WTC11 (cell line): ENCODE data around the gene GRK6. TPM values are rescaled to one million over a fixed set of nuclear protein-coding genes. Genes with fewer than 3 reads are reported as not detected.
A peak's percentile ranks its signal among the peaks of the same experiment; 100 is the strongest.

ENCODE experiments used
- ATAC-seq: fragments of 200-7000 bp; cut with Tn5 transposase; 2 replicates; pipeline ENCODE4 v1.10.0; 2021; ENCODE audit warnings: mild to moderate bottlenecking, moderate library complexity
- CTCF ChIA-PET: fragments of 300-600 bp; sonication (Branson Sonifier 250); formaldehyde crosslinking; loops from one replicate; lab custom pipeline; 2021; ENCODE audit warnings: antibody characterized with exemption; lab: Charles Lee
- POLR2A ChIA-PET: fragments of 350-600 bp; sonication (Branson Sonifier 250); formaldehyde crosslinking; loops from one replicate; lab custom pipeline; 2021; ENCODE audit warnings: antibody characterized with exemption; lab: Charles Lee
- DNase-seq: peaks from one replicate; pipeline ENCODE4 v3.0.0; 2021; ENCODE audit warnings: low spot score
- H3K27ac Mint-ChIP-seq: 2 replicates; pipeline ENCODE4 v1.8.0; 2021; ENCODE audit warnings: mixed read lengths
- H3K27me3 Mint-ChIP-seq: 2 replicates; pipeline ENCODE4 v1.8.0; 2021; ENCODE audit warnings: low read depth, mild to moderate bottlenecking, moderate library complexity, mixed read lengths
- H3K36me3 Mint-ChIP-seq: 2 replicates; pipeline ENCODE4 v1.8.0; 2021; ENCODE audit warnings: mixed read lengths
- H3K4me1 Mint-ChIP-seq: 2 replicates; pipeline ENCODE4 v1.8.0; 2022; ENCODE audit warnings: mixed read lengths
- H3K4me3 Mint-ChIP-seq: 2 replicates; pipeline ENCODE4 v1.8.0; 2021; ENCODE audit warnings: mild to moderate bottlenecking, moderate library complexity, mixed read lengths
- H3K9me3 Mint-ChIP-seq: 2 replicates; pipeline ENCODE4 v1.8.0; 2021; ENCODE audit warnings: mixed read lengths
- AFF4 ChIP-seq: sonication (generic); formaldehyde crosslinking; IDR thresholded peaks from 2 replicates; pipeline ENCODE4 v1.8.1; 2023; ENCODE audit warnings: mild to moderate bottlenecking, missing genetic modification reagents, borderline replicate concordance
- ARID4B ChIP-seq: sonication (generic); formaldehyde crosslinking; IDR thresholded peaks from 2 replicates; pipeline ENCODE4 v1.8.0; 2023; ENCODE audit warnings: missing genetic modification reagents, mild to moderate bottlenecking, borderline replicate concordance
- CDX4 ChIP-seq: fragments of 250-450 bp; sonication (Bioruptor Pico); IDR thresholded peaks from 2 replicates; pipeline ENCODE4 v1.9.0; 2021; ENCODE audit warnings: moderate library complexity, mild to moderate bottlenecking, inconsistent platforms, borderline replicate concordance
- E2F1 ChIP-seq: sonication (generic); formaldehyde crosslinking; IDR thresholded peaks from 2 replicates; pipeline ENCODE4 v1.8.0; 2022; ENCODE audit warnings: mild to moderate bottlenecking, missing genetic modification reagents
- E2F5 ChIP-seq: sonication (generic); formaldehyde crosslinking; IDR thresholded peaks from 2 replicates; pipeline ENCODE4 v1.8.1; 2022; ENCODE audit warnings: mild to moderate bottlenecking, moderate library complexity, missing genetic modification reagents
- ETV6 ChIP-seq: sonication (generic); formaldehyde crosslinking; IDR thresholded peaks from 2 replicates; pipeline ENCODE4 v1.8.1; 2022; ENCODE audit warnings: mild to moderate bottlenecking, missing genetic modification reagents
- FOXJ3 ChIP-seq: sonication (generic); formaldehyde crosslinking; IDR thresholded peaks from 2 replicates; pipeline ENCODE4 v1.9.0; 2021; ENCODE audit warnings: missing genetic modification reagents, mild to moderate bottlenecking, borderline replicate concordance
- FOXK1 ChIP-seq: sonication (generic); formaldehyde crosslinking; IDR thresholded peaks from 2 replicates; pipeline ENCODE4 v1.8.0; 2022; ENCODE audit warnings: mild to moderate bottlenecking, moderate library complexity, missing genetic modification reagents
- JUN ChIP-seq: sonication (generic); formaldehyde crosslinking; IDR thresholded peaks from 2 replicates; pipeline ENCODE4 v1.8.0; 2023; ENCODE audit warnings: mild to moderate bottlenecking, missing genetic modification reagents
- NFYB ChIP-seq: sonication (generic); formaldehyde crosslinking; conservative IDR thresholded peaks from 2 replicates; pipeline ENCODE4 v1.8.0; 2022; ENCODE audit warnings: low read depth, missing genetic modification reagents
- RELA ChIP-seq: sonication (generic); formaldehyde crosslinking; IDR thresholded peaks from 2 replicates; pipeline ENCODE4 v1.8.1; 2022; ENCODE audit warnings: missing genetic modification reagents, mild to moderate bottlenecking, borderline replicate concordance
- SP1 ChIP-seq: sonication (generic); formaldehyde crosslinking; conservative IDR thresholded peaks from 2 replicates; pipeline ENCODE4 v1.8.1; 2022; ENCODE audit warnings: missing genetic modification reagents
- TCF7 ChIP-seq: sonication (generic); formaldehyde crosslinking; IDR thresholded peaks from 2 replicates; pipeline ENCODE4 v1.8.0; 2022; ENCODE audit warnings: mild to moderate bottlenecking, low read depth, missing genetic modification reagents, moderate library complexity
- TEAD4 ChIP-seq: sonication (generic); formaldehyde crosslinking; IDR thresholded peaks from 2 replicates; pipeline ENCODE4 v1.8.0; 2022; ENCODE audit warnings: mild to moderate bottlenecking, missing genetic modification reagents
- ZBTB21 ChIP-seq: sonication (generic); formaldehyde crosslinking; IDR thresholded peaks from 2 replicates; pipeline ENCODE4 v1.8.1; 2023; ENCODE audit warnings: mild to moderate bottlenecking, missing genetic modification reagents, borderline replicate concordance
- ZNF219 ChIP-seq: sonication (generic); formaldehyde crosslinking; IDR thresholded peaks from 2 replicates; pipeline ENCODE4 v1.8.0; 2023; ENCODE audit warnings: missing genetic modification reagents, mild to moderate bottlenecking, borderline replicate concordance
- ZNF423 ChIP-seq: fragments of 250-450 bp; sonication (Bioruptor Pico); IDR thresholded peaks from 2 replicates; pipeline ENCODE4 v2.1.2; 2022; ENCODE audit warnings: mild to moderate bottlenecking, moderate library complexity
- ZNF512 ChIP-seq: sonication (generic); formaldehyde crosslinking; IDR thresholded peaks from 2 replicates; pipeline ENCODE4 v1.8.1; 2022; ENCODE audit warnings: missing genetic modification reagents, borderline replicate concordance
- total RNA-seq: library from RNA; stranded (reverse); gene quantifications from 3 replicates; pipeline ENCODE4 v1.2.3, GENCODE V29; 2021

The GRK6 gene
- total RNA-seq, 1 experiment from 2014 or later, result 69.2 TPM

- peak; percentile 70 for ATAC-seq
- H3K9me3 Mint-ChIP-seq, result no peaks in the 10 kb centered on the region
- peaks cover 17% of the 10 kb centered on the region for H3K4me1 Mint-ChIP-seq
- TF ChIP-seq TCF7 (CRISPR knock-in tag), result no peak
- TF ChIP-seq ZNF423 (CRISPR knock-in tag), result no peak
- no peak for TF ChIP-seq ZNF512 (CRISPR knock-in tag)
- no peak for TF ChIP-seq ARID4B (CRISPR knock-in tag)
- TF ChIP-seq CDX4 (CRISPR knock-in tag), result no peak
- no peak overlapping the region for H3K27ac Mint-ChIP-seq
- no peaks in the 10 kb centered on the region for H3K36me3 Mint-ChIP-seq
- peak; percentile 46 for DNase-seq
- ChIA-PET POLR2A (interaction anchor here (1.0 to 1.4 kb wide), 3 partner anchors 8 to 21 kb away, joined by 3 to 4 read pairs (median 3); no protein-coding TSS in a partner anchor), CTCF (interaction anchor here (0.6 to 6.2 kb wide), 32 partner anchors 8 to 270 kb away, joined by 3 to 130 read pairs (median 4); partner anchors contain the start of genes GRK6, PFN3 and PRR7)
- peaks cover 18% of the 10 kb centered on the region for H3K27me3 Mint-ChIP-seq
- H3K4me3 Mint-ChIP-seq, result no peak overlapping the region
These were observed 44.0 kb upstream of the GRK6 start for GRCh38 chr5:177382423-177383029.

GRCh38 chr5:177383181-177383580 lies 43.3 kb upstream of the GRK6 start:
- CTCF ChIA-PET, result interaction anchor here (0.8 to 6.2 kb wide), 28 partner anchors 8 to 271 kb away, joined by 3 to 130 read pairs (median 4); partner anchors contain the start of genes GRK6, PFN3 and PRR7
- DNase-seq (no peak), ATAC-seq (no peak)
- POLR2A ChIA-PET, result interaction anchor here (1.0 to 1.2 kb wide), 2 partner anchors 7 to 20 kb away, joined by 3 to 4 read pairs; no protein-coding TSS in a partner anchor
- Mint-ChIP-seq H3K4me1 (peaks cover 18% of the 10 kb centered on the region), H3K27me3 (peaks cover 18% of the 10 kb centered on the region), H3K27ac (no peak overlapping the region), H3K4me3 (no peak overlapping the region), H3K36me3 (no peaks in the 10 kb centered on the region), H3K9me3 (no peaks in the 10 kb centered on the region)
- TF ChIP-seq ZNF219, result no peak
- no peak for TF ChIP-seq TEAD4 (CRISPR knock-in tag)
- no peak for TF ChIP-seq CDX4 (CRISPR knock-in tag)
- no peak for TF ChIP-seq ETV6 (CRISPR knock-in tag)
- no peak for TF ChIP-seq ZBTB21
- TF ChIP-seq NFYB (CRISPR knock-in tag), result no peak
- TF ChIP-seq E2F5 (CRISPR knock-in tag), result no peak
- no peak for TF ChIP-seq FOXK1
- TF ChIP-seq FOXJ3 (CRISPR knock-in tag), result no peak
- TF ChIP-seq JUN (CRISPR knock-in tag), result no peak
- TF ChIP-seq SP1, result no peak
- no peak for TF ChIP-seq E2F1 (CRISPR knock-in tag)
- TF ChIP-seq RELA (CRISPR knock-in tag), result no peak
- no peak for TF ChIP-seq AFF4 (CRISPR knock-in tag)
